A549 (cell line): ENCODE results near the gene OLFM3. TPM values are rescaled to one million over a fixed set of nuclear protein-coding genes. Genes with fewer than 3 reads are reported as not detected.

ENCODE experiments used
- ATAC-seq, 2 experiments: fragments of 200-7000 bp in 1 of 2; fragments of >200 bp in 1 of 2; cut with Nextera tagmentation in 1 of 2; cut with Tn5 transposase in 1 of 2; 3 replicates each; pipeline versions ENCODE4 v1.8.0 to v1.9.1; 2018 to 2020; ENCODE audit warnings: mild to moderate bottlenecking in 1 of 2, moderate library complexity in 1 of 2
- CTCF ChIA-PET: fragments of 300-600 bp; sonication (Branson Sonifier 250); formaldehyde crosslinking; extraction: SDS; loops from one replicate; lab custom pipeline; 2021; ENCODE audit warnings: antibody characterized with exemption, inconsistent platforms; lab: Yijun Ruan, JAX
- POLR2A ChIA-PET: fragments of 350-600 bp; formaldehyde crosslinking; extraction: SDS; loops from one replicate; lab custom pipeline; 2021; ENCODE audit warnings: antibody characterized with exemption, inconsistent platforms; lab: Yijun Ruan, JAX
- DNase-seq, 2 experiments: peaks; one replicate each; pipeline versions ENCODE4 v3.0.0 to v3.0.0-alpha.2; 2011 to 2016; ENCODE audit warnings: low read depth in 1 of 2, low spot score in 1 of 2
- FAIRE-seq: peaks from 2 replicates; lab custom pipeline; 2011; peaks lifted over from hg19 to GRCh38; lab: Jason Lieb, UNC
- H3K27ac ChIP-seq, 2 experiments: fragments of >200 bp; sonication (Bioruptor Twin); formaldehyde crosslinking; 3 replicates each; pipeline ENCODE4 v1.5.1; 2016 to 2017
- H3K4me1 ChIP-seq: fragments of >200 bp; sonication (Bioruptor Twin); formaldehyde crosslinking; 3 replicates; pipeline ENCODE4 v1.6.1; 2016
- H3K4me2 ChIP-seq: fragments of >200 bp; sonication (Bioruptor Twin); formaldehyde crosslinking; 3 replicates; pipeline ENCODE4 v1.6.1; 2016
- H3K4me3 ChIP-seq: fragments of >200 bp; sonication (Bioruptor Twin); formaldehyde crosslinking; 3 replicates; pipeline ENCODE4 v1.5.1; 2016
- H3K9me3 ChIP-seq: fragments of >200 bp; sonication (Bioruptor Twin); formaldehyde crosslinking; 3 replicates; pipeline ENCODE4 v1.6.1; 2016
- BCL3 ChIP-seq: fragments of >200 bp; sonication (Bioruptor Twin); formaldehyde crosslinking; IDR thresholded peaks from 3 replicates; pipeline ENCODE4 v1.6.1; 2016
- CBX8 ChIP-seq: fragments of 200-600 bp; sonication (generic); IDR thresholded peaks from 2 replicates; pipeline ENCODE4 v1.6.1; 2016
- CEBPB ChIP-seq, 2 experiments: fragments of >200 bp in 1 of 2; sonication (Bioruptor Twin) in 1 of 2; formaldehyde crosslinking in 1 of 2; IDR thresholded peaks; 2 replicates each; pipeline ENCODE4 v1.6.1; 2012 to 2016
- ELK1 ChIP-seq: fragments of 150-350 bp; IDR thresholded peaks from 2 replicates; pipeline ENCODE4 v1.6.1; 2014; ENCODE audit warnings: low read depth, mild to moderate bottlenecking, low read length
- FOSB ChIP-seq: fragments of 250-450 bp; sonication (Bioruptor Pico); IDR thresholded peaks from 2 replicates; pipeline ENCODE4 v1.5.0; 2020; ENCODE audit warnings: mild to moderate bottlenecking, moderate library complexity
- FOSL2 ChIP-seq, 2 experiments: fragments of 450-650 bp in 1 of 2; fragments of >200 bp in 1 of 2; sonication (Bioruptor Twin) in 1 of 2; formaldehyde crosslinking; IDR thresholded peaks; 2 replicates each; pipeline versions ENCODE4 v1.5.0 to v1.6.1; 2016 to 2020; ENCODE audit warnings: mild to moderate bottlenecking in 1 of 2, moderate library complexity in 1 of 2
- GATA3 ChIP-seq: IDR thresholded peaks from 2 replicates; pipeline ENCODE4 v1.6.1; 2012; ENCODE audit warnings: borderline replicate concordance
- HDAC2 ChIP-seq: fragments of 200-600 bp; sonication (generic); IDR thresholded peaks from 2 replicates; pipeline ENCODE4 v1.6.1; 2016
- HEYL ChIP-seq: fragments of 250-450 bp; sonication (Bioruptor Pico); IDR thresholded peaks from 2 replicates; pipeline ENCODE4 v1.8.0; 2021; ENCODE audit warnings: mild to moderate bottlenecking, moderate library complexity
- HMGXB4 ChIP-seq: fragments of 250-450 bp; sonication (Bioruptor Pico); IDR thresholded peaks from 2 replicates; pipeline ENCODE4 v1.5.0; 2021; ENCODE audit warnings: mild to moderate bottlenecking, moderate library complexity, borderline replicate concordance
- HOXA7 ChIP-seq: fragments of 250-450 bp; sonication (Bioruptor Pico); IDR thresholded peaks from 2 replicates; pipeline ENCODE4 v1.5.0; 2020; ENCODE audit warnings: mild to moderate bottlenecking, moderate library complexity
- JUNB ChIP-seq: fragments of >200 bp; sonication (Bioruptor Twin); formaldehyde crosslinking; IDR thresholded peaks from 2 replicates; pipeline ENCODE4 v1.6.1; 2016
- NFE2L2 ChIP-seq: fragments of 150-350 bp; conservative IDR thresholded peaks from 2 replicates; pipeline ENCODE4 v1.6.1; 2014; ENCODE audit warnings: low read length
- NR3C1 ChIP-seq: fragments of >200 bp; sonication (Bioruptor Twin); formaldehyde crosslinking; IDR thresholded peaks from 3 replicates; pipeline ENCODE4 v1.6.1; 2017
- PBX3 ChIP-seq: IDR thresholded peaks from 2 replicates; pipeline ENCODE4 v1.6.1; 2012
- POLR2A ChIP-seq: IDR thresholded peaks from 2 replicates; pipeline ENCODE4 v1.6.1; 2012; ENCODE audit warnings: mild to moderate bottlenecking, low read length
- RCOR1 ChIP-seq: fragments of 150-350 bp; IDR thresholded peaks from 2 replicates; pipeline ENCODE4 v1.6.1; 2014; ENCODE audit warnings: antibody characterized with exemption, low read length, low read depth
- REST ChIP-seq: fragments of 200-600 bp; sonication (generic); IDR thresholded peaks from 2 replicates; pipeline ENCODE4 v1.6.1; 2016; ENCODE audit warnings: antibody characterized with exemption, mild to moderate bottlenecking, moderate library complexity
- RFX5 ChIP-seq: fragments of 450-650 bp; IDR thresholded peaks from 2 replicates; pipeline ENCODE4 v1.7.1; 2014; ENCODE audit warnings: antibody characterized with exemption, mild to moderate bottlenecking, moderate library complexity
- RNF2 ChIP-seq: fragments of 200-600 bp; sonication (generic); IDR thresholded peaks from 2 replicates; pipeline ENCODE4 v1.6.1; 2016; ENCODE audit warnings: low read depth, mild to moderate bottlenecking, antibody characterized with exemption, moderate library complexity, borderline replicate concordance
- SMC3 ChIP-seq: fragments of >200 bp; sonication (Bioruptor Twin); formaldehyde crosslinking; IDR thresholded peaks from 3 replicates; pipeline ENCODE4 v1.6.1; 2018; ENCODE audit warnings: inconsistent platforms
- SREBF2 ChIP-seq: fragments of 450-650 bp; IDR thresholded peaks from 2 replicates; pipeline ENCODE4 v1.6.1; 2014; ENCODE audit warnings: mild to moderate bottlenecking, moderate library complexity
- ZFP36 ChIP-seq: fragments of 450-650 bp; IDR thresholded peaks from 2 replicates; pipeline ENCODE4 v1.6.1; 2014; ENCODE audit warnings: borderline replicate concordance; ENCODE audit not compliant: partially characterized antibody
- WGBS: methylation state at CpG from one replicate; pipeline ENCODE4 v1.1.6; 2017; ENCODE audit errors: missing lambda C conversion rate; 5-methylcytosine and 5-hydroxymethylcytosine counted together
- polyA plus RNA-seq, 4 experiments: library from polyadenylated mRNA; depleted of rRNA in 3 of 4; stranded (reverse); fragments of >200 nt; fragmentation: RNase III in 1 of 4; extraction: RNeasy Plus Mini Kit Qiagen cat#74134 plus additional on column Dnase treatment in 1 of 4; gene quantifications; 2 replicates in 3 of 4; 3 replicates in 1 of 4; pipeline ENCODE4 v1.2.3, GENCODE V29; 2011 to 2017

OLFM3 gene
- polyA plus RNA-seq, 2 of the 4 experiments (the other 2 are of a cell fraction): not detected

- ATAC-seq (no peak), DNase-seq (no peak), FAIRE-seq (no peak)
- no peaks in the 10 kb centered on the region for H3K4me1 ChIP-seq
- POLR2A ChIA-PET: no interaction called here
- TF ChIP-seq HEYL (CRISPR knock-in tag) (no peak), ZFP36 (no peak), HOXA7 (CRISPR knock-in tag) (no peak), HMGXB4 (CRISPR knock-in tag) (no peak), HDAC2 (no peak), FOSL2 (IDR thresholded peaks at IDR 0.05) (no peak), FOSL2 (CRISPR knock-in tag; IDR thresholded peaks at IDR 0.05) (no peak)
- CTCF ChIA-PET: no interaction called here
- no peak overlapping the region for H3K4me3 ChIP-seq
- 3% methylated on average over 2 of the region's 2 CpGs for WGBS
- H3K4me2 ChIP-seq: no peak overlapping the region
- no peaks in the 10 kb centered on the region for H3K9me3 ChIP-seq
- H3K27ac ChIP-seq: no peak overlapping the region
These were observed 89.5 kb downstream of the OLFM3 start for GRCh38 chr1:101907264-101907663.

- FAIRE-seq (no peak), ATAC-seq (no peak), DNase-seq (no peak)
- 6% methylated on average over 2 of the region's 2 CpGs for WGBS
- no peaks in the 10 kb centered on the region for H3K9me3 ChIP-seq
- H3K4me1 ChIP-seq: no peaks in the 10 kb centered on the region
- no peak overlapping the region for H3K4me2 ChIP-seq
- no peak for TF ChIP-seq REST
- TF ChIP-seq RNF2: no peak
- TF ChIP-seq PBX3: no peak
- no peak for TF ChIP-seq CEBPB (IDR thresholded peaks at IDR 0.05)
- TF ChIP-seq ELK1: no peak
- no peak for TF ChIP-seq FOSB (CRISPR knock-in tag)
- H3K27ac ChIP-seq: no peak overlapping the region
- ChIA-PET CTCF (no interaction called here), POLR2A (no interaction called here)
- no peak overlapping the region for H3K4me3 ChIP-seq
These were observed 91.4 kb downstream of the OLFM3 start for GRCh38 chr1:101905283-101905835.

- Histone ChIP-seq H3K4me1 (no peaks in the 10 kb centered on the region), H3K9me3 (no peaks in the 10 kb centered on the region), H3K27ac (no peak overlapping the region), H3K4me2 (no peak overlapping the region), H3K4me3 (no peak overlapping the region)
- FAIRE-seq (no peak), ATAC-seq (no peak), DNase-seq (no peak)
- CTCF ChIA-PET: no interaction called here
- 35% methylated on average over 1 of the region's 1 CpG for WGBS
- POLR2A ChIA-PET: no interaction called here
- TF ChIP-seq HDAC2 (no peak), GATA3 (no peak), RCOR1 (no peak), CEBPB (IDR thresholded peaks at IDR 0.05) (no peak), RFX5 (no peak), FOSB (CRISPR knock-in tag) (no peak), POLR2A (no peak), BCL3 (no peak), PBX3 (no peak), SREBF2 (no peak), NFE2L2 (no peak), ZFP36 (no peak), SMC3 (no peak), JUNB (no peak), CBX8 (no peak), NR3C1 (no peak)
These were observed 94.5 kb downstream of the OLFM3 start for GRCh38 chr1:101902199-101902598.
